NOMO-1 treated with DMSO at 0.1 percent for 48 hours (cell line): Measurements from ENCODE around the gene SURF2.

ENCODE experiments used
- DNase-seq: peaks from one replicate; lab custom pipeline; 2025; ENCODE audit not compliant: unreplicated experiment; lab: John Stamatoyannopoulos, UW

Gene SURF2

GRCh38 chr9:133397370-133397769, 41.0 kb downstream of the SURF2 start:
- no peak for DNase-seq

GRCh38 chr9:133397895-133398294, 41.5 kb downstream of the SURF2 start:
- no peak for DNase-seq

GRCh38 chr9:133400292-133400691, 43.9 kb downstream of the SURF2 start:
- DNase-seq, result no peak

GRCh38 chr9:133401588-133401987, 45.2 kb downstream of the SURF2 start:
- DNase-seq, result no peak

- no peak for DNase-seq
These were observed 46.3 kb downstream of the SURF2 start for GRCh38 chr9:133402689-133403088.

- DNase-seq, result no peak
These were observed 47.6 kb downstream of the SURF2 start for GRCh38 chr9:133403766-133404453.

GRCh38 chr9:133404454-133405002, 48.2 kb downstream of the SURF2 start:
- DNase-seq, result no peak

GRCh38 chr9:133405508-133406438, 49.4 kb downstream of the SURF2 start:
- no peak for DNase-seq

- peak; percentile 56 for DNase-seq
These were observed 50.3 kb downstream of the SURF2 start for GRCh38 chr9:133406480-133407307.

- no peak for DNase-seq
These were observed 51.7 kb downstream of the SURF2 start for GRCh38 chr9:133408042-133408441.
